Measurements from ENCODE around the gene SFSWAP. TPM values are rescaled to one million over a fixed set of nuclear protein-coding genes. Genes with fewer than 3 reads are reported as not detected.
A peak's percentile ranks its signal among the peaks of the same experiment; 100 is the strongest.

Gene SFSWAP
- total RNA-seq, 2 donors from 2014 or later: 44.7 to 55.8 TPM

GRCh38 chr12:131818821-131819585 is 108.1 kb downstream of the SFSWAP start:
- H3K27ac Mint-ChIP-seq: no peak overlapping the region
- no peak for ATAC-seq (replicated peaks)
- H3K4me1 Mint-ChIP-seq: no peaks in the 10 kb centered on the region

DNA sequence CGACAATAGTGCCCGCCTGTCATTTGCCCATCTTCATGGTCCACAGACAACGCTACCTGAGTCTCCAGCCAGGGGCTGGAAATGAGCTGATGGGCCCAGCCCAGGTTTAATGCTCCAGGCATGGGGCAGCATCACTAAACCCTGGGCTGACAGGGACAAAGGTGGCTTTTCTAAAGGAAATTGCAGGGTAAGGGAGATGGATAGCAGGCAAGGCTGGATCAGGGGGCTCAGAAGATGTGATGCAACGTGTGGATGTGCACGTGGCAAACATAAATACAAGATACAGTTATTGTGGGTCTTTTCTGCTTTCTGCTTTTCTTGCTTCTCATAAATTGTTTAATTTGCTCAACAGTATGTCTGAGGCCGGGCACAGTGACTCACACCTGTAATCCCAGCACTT is 113.6 kb downstream of the SFSWAP start:
- Mint-ChIP-seq H3K27me3 (peaks cover 24% of the 10 kb centered on the region), H3K4me3 (no peak overlapping the region), H3K9me3 (no peaks in the 10 kb centered on the region), H3K27ac (no peak overlapping the region), H3K4me1 (no peaks in the 10 kb centered on the region), H3K36me3 (ENCODE audit: low read depth) (no peaks in the 10 kb centered on the region)
- no peak for ATAC-seq (replicated peaks)

More at GRCh38 chr12:131818821-131819585, 108.1 kb downstream of the SFSWAP start:
- Mint-ChIP-seq H3K4me3 (no peak overlapping the region), H3K27me3 (no peaks in the 10 kb centered on the region), H3K9me3 (no peaks in the 10 kb centered on the region), H3K36me3 (ENCODE audit: low read depth) (no peaks in the 10 kb centered on the region)

DNA sequence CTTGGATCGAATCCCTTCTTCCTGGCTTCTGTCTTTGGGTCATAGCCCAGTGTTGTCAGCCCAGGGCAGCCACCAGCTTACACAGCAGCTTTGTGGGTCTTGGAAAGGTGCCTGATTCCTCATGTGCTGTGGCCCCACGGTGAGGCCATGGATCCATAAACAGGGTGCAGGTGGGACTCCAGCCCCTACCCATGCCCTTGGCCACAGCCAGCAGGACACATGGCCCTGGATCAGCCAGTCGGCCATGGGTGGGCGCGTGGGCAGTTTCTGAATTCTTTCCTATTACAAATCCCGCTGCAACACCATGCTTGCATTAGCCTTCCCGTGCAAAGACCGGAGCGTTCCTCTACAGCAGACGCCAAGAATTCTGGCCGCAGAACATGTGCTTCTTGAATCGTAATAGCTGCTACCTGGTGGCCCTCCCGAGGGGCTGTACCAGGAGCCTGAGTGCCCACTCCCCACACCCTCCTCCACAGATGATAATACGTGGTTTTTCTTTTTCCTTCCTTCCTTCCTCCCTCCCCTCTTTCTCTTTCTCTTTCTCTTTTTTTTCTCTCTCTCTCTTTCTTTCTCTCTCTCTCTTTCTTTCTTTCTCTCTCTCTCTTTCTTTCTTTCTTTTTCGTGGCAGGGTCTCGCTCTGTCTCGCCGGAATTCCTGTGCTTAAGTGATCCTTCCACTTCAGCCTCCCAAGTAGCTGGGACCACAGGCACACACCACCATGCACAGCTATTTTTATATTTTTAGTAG is 114.4 kb downstream of the SFSWAP start:
- H3K4me3 Mint-ChIP-seq: no peak overlapping the region

GRCh38 chr12:131826097-131826928 is 115.4 kb downstream of the SFSWAP start:
- Mint-ChIP-seq H3K27me3 (peaks cover 25% of the 10 kb centered on the region), H3K4me1 (no peaks in the 10 kb centered on the region), H3K36me3 (ENCODE audit: low read depth) (no peaks in the 10 kb centered on the region), H3K9me3 (no peaks in the 10 kb centered on the region), H3K4me3 (no peak overlapping the region), H3K27ac (no peak overlapping the region)
- ATAC-seq (replicated peaks): no peak

More for the DNA sequence above, 114.4 kb downstream of the SFSWAP start:
- H3K27ac Mint-ChIP-seq: no peak overlapping the region
- H3K36me3 Mint-ChIP-seq (ENCODE audit: low read depth): no peaks in the 10 kb centered on the region
- peaks cover 25% of the 10 kb centered on the region for H3K27me3 Mint-ChIP-seq
- no peaks in the 10 kb centered on the region for H3K9me3 Mint-ChIP-seq
- no peaks in the 10 kb centered on the region for H3K4me1 Mint-ChIP-seq
- no peak for ATAC-seq (replicated peaks)

DNA sequence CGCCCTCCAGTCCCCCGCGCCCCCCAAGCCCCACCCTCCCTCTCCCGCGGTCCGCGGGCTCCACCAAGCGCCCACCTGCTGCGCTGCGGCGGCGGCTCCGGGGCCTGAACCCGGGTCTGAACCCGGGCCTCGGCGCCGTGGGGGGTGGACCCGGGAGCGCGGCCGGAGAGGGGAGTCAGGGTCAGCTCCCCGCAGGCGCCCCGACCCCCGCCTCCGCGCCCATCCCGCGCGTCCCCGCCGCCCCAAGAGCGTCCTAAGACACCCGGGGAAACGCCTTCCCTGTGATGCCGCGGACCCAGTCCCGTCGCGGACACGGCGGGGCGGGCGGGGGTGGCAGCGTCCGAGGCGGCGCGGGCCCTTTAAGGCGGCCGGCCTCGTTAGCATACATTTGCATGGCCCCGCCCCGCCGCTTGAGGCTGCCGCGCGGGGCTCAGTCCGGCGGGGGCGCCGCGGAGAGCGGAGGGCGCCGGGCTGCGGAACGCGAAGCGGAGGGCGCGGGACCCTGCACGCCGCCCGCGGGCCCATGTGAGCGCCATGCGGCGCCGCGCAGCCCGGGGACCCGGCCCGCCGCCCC is 117.2 kb downstream of the SFSWAP start, which contains the start of gene MMP17:
Gene MMP17 (plus strand): TSS at position 433 of the 574 bp plus-strand sequence. CDS start 102 bp downstream, at position 535.
- H3K27ac Mint-ChIP-seq: no peak within 1 kb of the TSS
- H3K27me3 Mint-ChIP-seq: peaks cover 28% of the 10 kb centered on the region
- H3K4me3 Mint-ChIP-seq: peak within 1 kb of the TSS; percentile 61
- H3K9me3 Mint-ChIP-seq: no peaks in the 10 kb centered on the region
- no peaks in the 10 kb centered on the region for H3K4me1 Mint-ChIP-seq
- ATAC-seq (replicated peaks): peak; percentile 53
- H3K36me3 Mint-ChIP-seq (ENCODE audit: low read depth): no peaks in the 10 kb centered on the region

DNA sequence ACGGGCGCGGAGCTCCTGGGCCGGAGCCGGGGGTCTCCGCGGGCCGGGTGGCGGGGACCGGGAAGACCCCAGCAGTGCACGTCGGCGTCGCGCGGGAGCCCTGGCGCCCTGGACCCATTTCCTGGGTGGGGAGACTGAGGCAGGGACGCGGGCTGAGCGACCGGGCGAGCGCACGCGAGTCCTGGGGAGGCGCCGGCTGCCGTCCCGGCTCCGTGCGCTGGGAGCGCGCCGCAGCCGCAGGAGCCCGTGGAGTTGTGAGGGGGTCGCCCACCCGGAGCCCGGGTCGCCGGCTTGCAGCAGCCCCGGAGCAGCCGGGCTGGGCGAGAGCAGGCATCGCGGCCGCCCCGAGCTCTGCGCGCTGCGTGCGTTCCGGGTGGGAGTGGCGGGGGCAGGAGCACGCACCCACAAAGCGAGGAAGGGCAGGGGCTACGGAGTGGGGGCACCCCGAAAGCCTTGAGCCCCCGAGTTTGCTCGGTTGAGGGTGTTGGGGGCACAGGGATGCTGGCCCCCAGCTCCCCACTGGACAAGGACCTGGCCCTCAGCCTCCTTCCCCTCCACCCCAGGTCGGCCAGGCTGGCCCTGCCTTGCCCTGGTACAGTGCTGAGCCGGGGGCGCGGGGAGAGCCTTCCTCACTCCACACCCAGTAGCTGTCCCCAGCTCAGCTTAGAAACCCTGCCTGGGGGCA is 117.9 kb downstream of the SFSWAP start:
- ATAC-seq (replicated peaks): peak; percentile 37
- Mint-ChIP-seq H3K4me3 (peak overlapping the region; percentile 61), H3K4me1 (no peaks in the 10 kb centered on the region), H3K36me3 (ENCODE audit: low read depth) (no peaks in the 10 kb centered on the region), H3K27me3 (peaks cover 31% of the 10 kb centered on the region), H3K27ac (no peak overlapping the region), H3K9me3 (no peaks in the 10 kb centered on the region)

- peaks cover 31% of the 10 kb centered on the region for H3K27me3 Mint-ChIP-seq
- no peaks in the 10 kb centered on the region for H3K4me1 Mint-ChIP-seq
- H3K9me3 Mint-ChIP-seq: no peaks in the 10 kb centered on the region
- no peak overlapping the region for H3K27ac Mint-ChIP-seq
- peak overlapping the region; percentile 61 for H3K4me3 Mint-ChIP-seq
- H3K36me3 Mint-ChIP-seq (ENCODE audit: low read depth): no peaks in the 10 kb centered on the region
- ATAC-seq (replicated peaks): no peak
Observed at GRCh38 chr12:131829356-131829747, 118.5 kb downstream of the SFSWAP start.

DNA sequence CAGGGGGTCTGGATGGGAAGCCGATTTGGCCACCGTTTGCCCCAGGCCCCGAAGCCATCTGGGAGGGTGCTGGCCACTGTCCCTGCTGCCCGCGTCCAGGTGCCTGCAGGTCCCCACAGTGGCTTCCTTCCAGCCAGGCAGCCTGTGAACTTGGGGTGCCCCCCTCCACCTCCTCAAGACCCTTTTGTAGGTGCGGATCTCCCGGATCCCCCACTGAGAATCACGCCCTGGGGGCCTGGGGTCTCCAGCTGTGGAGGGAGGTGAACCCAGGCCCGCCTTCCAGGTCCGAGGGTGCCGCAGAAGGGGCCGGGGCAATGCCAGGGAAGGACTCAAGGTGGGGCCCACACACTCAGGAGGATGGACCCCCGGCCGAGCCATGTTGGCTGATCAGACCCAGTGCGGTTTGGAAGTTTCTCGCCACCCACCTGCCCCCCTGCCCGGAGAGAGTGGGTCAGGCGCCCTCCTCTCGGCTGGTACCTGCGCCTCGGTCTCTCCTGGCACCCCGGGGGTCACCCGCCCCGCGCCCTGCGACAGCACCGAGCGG is 119.0 kb downstream of the SFSWAP start:
- Mint-ChIP-seq H3K4me1 (no peaks in the 10 kb centered on the region), H3K4me3 (peak overlapping the region; percentile 61), H3K9me3 (no peaks in the 10 kb centered on the region), H3K27me3 (peaks cover 31% of the 10 kb centered on the region), H3K36me3 (ENCODE audit: low read depth) (no peaks in the 10 kb centered on the region), H3K27ac (no peak overlapping the region)
- peak; percentile 4 for ATAC-seq (replicated peaks)

DNA sequence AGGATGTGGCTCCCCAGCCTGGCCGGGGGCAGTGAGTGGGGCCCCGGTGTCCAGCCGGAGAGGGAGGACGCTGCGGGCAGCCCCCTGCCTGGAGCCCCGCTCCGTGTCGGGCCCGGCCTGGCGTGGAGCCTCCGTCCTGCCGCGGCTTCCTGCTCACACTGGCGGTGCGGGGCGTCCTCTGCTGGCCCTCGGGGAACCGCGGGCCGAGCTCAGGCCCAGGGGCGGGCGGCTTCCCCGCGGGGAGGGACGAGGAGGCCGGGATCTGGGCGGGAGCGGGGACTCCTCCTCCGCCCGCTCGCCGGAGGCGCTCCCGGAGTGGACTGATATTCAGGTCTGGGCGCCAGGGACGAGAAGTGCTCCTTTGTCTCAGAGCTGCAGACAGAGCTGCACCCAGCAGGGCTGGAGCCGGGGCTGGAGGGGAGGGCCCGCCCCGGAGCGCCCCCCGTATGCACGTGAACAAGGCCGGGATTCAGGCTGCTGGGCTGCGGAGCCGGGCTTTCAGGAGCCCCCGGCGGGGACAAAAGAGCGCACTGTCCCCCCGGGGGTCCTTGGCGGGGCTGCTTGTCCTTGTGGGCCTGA is 119.5 kb downstream of the SFSWAP start:
- Mint-ChIP-seq H3K4me1 (no peaks in the 10 kb centered on the region), H3K36me3 (ENCODE audit: low read depth) (no peaks in the 10 kb centered on the region), H3K4me3 (peak overlapping the region; percentile 57), H3K9me3 (no peaks in the 10 kb centered on the region), H3K27ac (no peak overlapping the region), H3K27me3 (peaks cover 27% of the 10 kb centered on the region)
- ATAC-seq (replicated peaks): peak; percentile 75

- peak; percentile 33 for ATAC-seq (replicated peaks)
- no peaks in the 10 kb centered on the region for H3K9me3 Mint-ChIP-seq
- peak overlapping the region; percentile 57 for H3K4me3 Mint-ChIP-seq
- H3K4me1 Mint-ChIP-seq: no peaks in the 10 kb centered on the region
- H3K27me3 Mint-ChIP-seq: peaks cover 21% of the 10 kb centered on the region
- H3K36me3 Mint-ChIP-seq (ENCODE audit: low read depth): no peaks in the 10 kb centered on the region
- no peak overlapping the region for H3K27ac Mint-ChIP-seq
Observed at GRCh38 chr12:131830914-131831571, 120.2 kb downstream of the SFSWAP start.

DNA sequence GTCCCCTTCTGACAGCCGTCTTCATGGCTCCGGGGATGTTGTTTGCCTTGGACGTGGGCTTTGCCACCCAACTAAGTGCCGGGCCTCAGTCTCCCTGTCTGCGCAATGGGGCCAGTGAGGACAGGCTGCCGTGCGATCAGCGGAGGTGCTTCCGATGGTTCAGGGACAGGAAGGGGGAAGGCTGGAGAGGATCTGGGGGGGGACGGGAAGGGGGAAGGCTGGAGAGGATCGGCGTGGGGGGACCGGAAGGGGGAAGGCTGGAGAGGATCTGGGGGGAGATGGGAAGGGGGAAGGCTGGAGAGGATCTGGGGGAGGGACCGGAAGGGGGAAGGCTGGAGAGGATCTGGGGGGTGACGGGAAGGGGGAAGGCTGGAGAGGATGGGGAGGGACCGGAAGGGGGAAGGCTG is 120.7 kb downstream of the SFSWAP start:
- Mint-ChIP-seq H3K9me3 (no peaks in the 10 kb centered on the region), H3K4me3 (peak overlapping the region; percentile 57), H3K27me3 (peaks cover 15% of the 10 kb centered on the region), H3K36me3 (ENCODE audit: low read depth) (no peaks in the 10 kb centered on the region), H3K27ac (no peak overlapping the region), H3K4me1 (no peaks in the 10 kb centered on the region)
- ATAC-seq (replicated peaks): no peak

GRCh38 chr12:131832321-131833231 is 121.7 kb downstream of the SFSWAP start:
- H3K4me3 Mint-ChIP-seq: no peak overlapping the region
- no peaks in the 10 kb centered on the region for H3K9me3 Mint-ChIP-seq
- peaks cover 10% of the 10 kb centered on the region for H3K27me3 Mint-ChIP-seq
- no peak for ATAC-seq (replicated peaks)
- H3K27ac Mint-ChIP-seq: no peak overlapping the region
- no peaks in the 10 kb centered on the region for H3K4me1 Mint-ChIP-seq
- H3K36me3 Mint-ChIP-seq (ENCODE audit: low read depth): no peaks in the 10 kb centered on the region

Data from activated T-helper 17 cell treated with anti-CD3 and anti-CD28 coated beads, Interleukin-2, amount 50 U/mL, for 72 hours (primary cell).